IMR-90 (cell line): ENCODE results near the gene ETNK1. TPM values are rescaled to one million over a fixed set of nuclear protein-coding genes. Genes with fewer than 3 reads are reported as not detected.

ENCODE experiments used
- ATAC-seq: fragments of 200-7000 bp; cut with Tn5 transposase; 2 replicates; pipeline ENCODE4 v1.9.1; 2020; ENCODE audit warnings: low read depth, mild to moderate bottlenecking, moderate library complexity
- BruUV-seq: library from RNA; stranded (reverse); fragments of 400-500 nt; replicated peaks from 2 replicates; lab custom pipeline; 2021; lab: Mats Ljungman, UMichigan
- CTCF ChIA-PET: fragments of 300-600 bp; formaldehyde crosslinking; extraction: SDS; loops from one replicate; lab custom pipeline; 2021; ENCODE audit warnings: antibody characterized with exemption; lab: Yijun Ruan, JAX
- POLR2A ChIA-PET: fragments of 300-600 bp; sonication (Branson Sonifier 250); formaldehyde crosslinking; loops from one replicate; lab custom pipeline; 2022; ENCODE audit warnings: antibody characterized with exemption; ENCODE audit not compliant: unreplicated experiment; lab: Charles Lee
- DNase-seq: peaks from one replicate; pipeline ENCODE4 v3.0.0; 2013
- H2AFZ ChIP-seq: replicated peaks from 2 replicates; pipeline ENCODE3; 2013; ENCODE audit warnings: low read length, mild to moderate bottlenecking; ENCODE audit not compliant: poor library complexity
- H2AK5ac ChIP-seq: 2 replicates; pipeline ENCODE4 v1.6.1; 2013; ENCODE audit warnings: low read depth, low read length, inconsistent platforms
- H2AK9ac ChIP-seq: replicated peaks from 2 replicates; pipeline ENCODE3; 2013; ENCODE audit warnings: mild to moderate bottlenecking, low read depth, low read length, moderate library complexity; ENCODE audit not compliant: poor library complexity
- H2BK120ac ChIP-seq: 2 replicates; pipeline ENCODE4 v1.6.1; 2013; ENCODE audit warnings: low read depth, low read length, inconsistent platforms
- H2BK15ac ChIP-seq: 3 replicates; pipeline ENCODE4 v1.6.1; 2013; ENCODE audit warnings: low read depth, low read length, inconsistent platforms
- H2BK20ac ChIP-seq: 2 replicates; pipeline ENCODE4 v1.6.1; 2013; ENCODE audit warnings: low read depth, mild to moderate bottlenecking, inconsistent platforms, low read length, moderate library complexity
- H2BK5ac ChIP-seq: 2 replicates; pipeline ENCODE4 v1.6.1; 2013; ENCODE audit warnings: mild to moderate bottlenecking, low read depth, low read length, inconsistent platforms; ENCODE audit not compliant: poor library complexity, severe bottlenecking
- H3K14ac ChIP-seq: replicated peaks from 2 replicates; pipeline ENCODE4 v1.6.1; 2013; ENCODE audit warnings: low read depth, low read length, inconsistent platforms
- H3K18ac ChIP-seq: 2 replicates; pipeline ENCODE4 v1.6.1; 2013; ENCODE audit warnings: low read depth, low read length, control low read depth
- H3K23ac ChIP-seq: 2 replicates; pipeline ENCODE4 v1.6.1; 2013; ENCODE audit warnings: low read depth, low read length, inconsistent platforms
- H3K27ac ChIP-seq: 2 replicates; pipeline ENCODE4 v1.5.1; 2013; ENCODE audit warnings: mild to moderate bottlenecking, control low read depth, low read length; ENCODE audit not compliant: insufficient read depth
- H3K27me3 ChIP-seq: 2 replicates; pipeline ENCODE4 v1.6.1; 2013; ENCODE audit warnings: low read length; ENCODE audit not compliant: control insufficient read depth, insufficient read depth
- H3K36me3 ChIP-seq: 2 replicates; pipeline ENCODE4 v1.6.1; 2013; ENCODE audit warnings: low read length, mixed read lengths; ENCODE audit not compliant: control insufficient read depth, insufficient read depth
- H3K4ac ChIP-seq: 2 replicates; pipeline ENCODE4 v1.6.1; 2013; ENCODE audit warnings: low read depth, low read length, inconsistent platforms
- H3K4me1 ChIP-seq: 2 replicates; pipeline ENCODE4 v1.6.1; 2013; ENCODE audit warnings: low read length, mixed read lengths; ENCODE audit not compliant: control insufficient read depth, insufficient read depth
- H3K4me2 ChIP-seq: 2 replicates; pipeline ENCODE4 v1.6.1; 2013; ENCODE audit warnings: low read depth, mild to moderate bottlenecking, control low read depth, low read length, moderate library complexity
- H3K4me3 ChIP-seq: 2 replicates; pipeline ENCODE4 v1.5.1; 2013; ENCODE audit warnings: low read depth, mild to moderate bottlenecking, control low read depth, low read length, moderate library complexity; ENCODE audit not compliant: insufficient read depth
- H3K56ac ChIP-seq: 2 replicates; pipeline ENCODE4 v1.6.1; 2013; ENCODE audit warnings: low read length, inconsistent platforms; ENCODE audit not compliant: insufficient read depth; ENCODE audit errors: extremely low read depth
- H3K79me1 ChIP-seq, 2 experiments: 2 replicates each; pipeline ENCODE4 v1.6.1; 2013; ENCODE audit warnings: low read length in 2 of 2, inconsistent platforms in 1 of 2, low read depth in 1 of 2
- H3K9ac ChIP-seq: 2 replicates; pipeline ENCODE4 v1.6.1; 2013; ENCODE audit warnings: low read depth, low read length, control low read depth
- H3K9me1 ChIP-seq: 2 replicates; pipeline ENCODE4 v1.6.1; 2013; ENCODE audit warnings: low read length, inconsistent platforms; ENCODE audit not compliant: insufficient read depth
- H3K9me3 ChIP-seq: 2 replicates; pipeline ENCODE4 v1.6.1; 2013; ENCODE audit warnings: low read length; ENCODE audit not compliant: control insufficient read depth, insufficient read depth
- H4K20me1 ChIP-seq: 2 replicates; pipeline ENCODE4 v1.6.1; 2013; ENCODE audit warnings: low read length, inconsistent platforms; ENCODE audit not compliant: insufficient read depth
- H4K5ac ChIP-seq: 2 replicates; pipeline ENCODE4 v1.6.1; 2013; ENCODE audit warnings: mild to moderate bottlenecking, low read depth, low read length, control low read depth
- H4K8ac ChIP-seq, 2 experiments: 2 replicates each; pipeline ENCODE4 v1.6.1; 2013; ENCODE audit warnings: low read depth in 2 of 2, low read length in 2 of 2, control low read depth in 1 of 2, inconsistent platforms in 1 of 2
- H4K91ac ChIP-seq: 2 replicates; pipeline ENCODE4 v1.6.1; 2013; ENCODE audit warnings: low read depth, low read length, inconsistent platforms; ENCODE audit not compliant: insufficient read depth
- BHLHE40 ChIP-seq: fragments of 150-350 bp; IDR thresholded peaks from 2 replicates; pipeline ENCODE4 v1.6.1; 2016; ENCODE audit warnings: mild to moderate bottlenecking, low read depth, low read length
- CEBPB ChIP-seq: IDR thresholded peaks from 2 replicates; pipeline ENCODE4 v1.6.1; 2012; ENCODE audit warnings: low read depth, low read length, improper control_type of control experiment
- CHD1 ChIP-seq: IDR thresholded peaks from 2 replicates; pipeline ENCODE4 v1.6.1; 2012; ENCODE audit warnings: low read depth, low read length, improper control_type of control experiment
- MAFK ChIP-seq: IDR thresholded peaks from 2 replicates; pipeline ENCODE4 v1.6.1; 2012; ENCODE audit warnings: low read depth, low read length, improper control_type of control experiment
- NFE2L2 ChIP-seq: fragments of 150-350 bp; IDR thresholded peaks from 2 replicates; pipeline ENCODE4 v1.6.1; 2016; ENCODE audit warnings: low read depth, mild to moderate bottlenecking, low read length
- RAD21 ChIP-seq: IDR thresholded peaks from 2 replicates; pipeline ENCODE4 v1.6.1; 2012; ENCODE audit warnings: low read length, improper control_type of control experiment
- RCOR1 ChIP-seq: IDR thresholded peaks from 2 replicates; pipeline ENCODE4 v1.6.1; 2012; ENCODE audit warnings: mild to moderate bottlenecking, low read length, improper control_type of control experiment; ENCODE audit not compliant: insufficient replicate concordance
- WGBS, 2 experiments: methylation state at CpG; one replicate each; pipeline versions ENCODE4 v1.1.5 to v1.1.7; 2013; ENCODE audit warnings: missing lambda C conversion rate in 2 of 2; ENCODE audit not compliant: insufficient read length in 1 of 2; ENCODE audit errors: extremely low coverage in 2 of 2; 5-methylcytosine and 5-hydroxymethylcytosine counted together
- dilution Hi-C: fragments of 300-500 bp; cut with HindIII; formaldehyde crosslinking; loops from one replicate; pipeline ENCODE4 v1.14.3; 2018; ENCODE audit warnings: low sequenced_read_pairs; ENCODE audit not compliant: unreplicated experiment
- in situ Hi-C: fragments of 300-500 bp; cut with MboI; formaldehyde crosslinking; loops from 3 replicates; pipeline ENCODE4 v1.14.3; 2019; ENCODE audit warnings: low sequenced_read_pairs, inconsistent platforms, mixed read lengths
- intact Hi-C: fragments of 100-400 bp; cut with micrococcal nuclease; formaldehyde crosslinking; loops from 2 replicates; pipeline ENCODE4 v1.10.0; 2022
- polyA plus RNA-seq, 3 experiments: library from polyadenylated mRNA; depleted of rRNA; stranded (reverse); fragments of >200 nt; gene quantifications; 2 replicates each; pipeline ENCODE4 v1.2.3, GENCODE V29; 2012; ENCODE audit warnings: low replicate concordance in 1 of 3
- total RNA-seq: library from RNA; depleted of rRNA; stranded (reverse); fragments of >200 nt; gene quantifications from 2 replicates; pipeline ENCODE4 v1.2.3, GENCODE V29; 2012
- TF ChIP-seq, protein P1 (sequence below): fragments of 150-350 bp; IDR thresholded peaks from 2 replicates; pipeline ENCODE4 v1.6.1; 2017; ENCODE audit warnings: mild to moderate bottlenecking, antibody characterized with exemption, low read length, low read depth

The ETNK1 gene
- total and polyA plus RNA-seq, 2 of the 4 experiments (the other 2 are of a cell fraction) = 12.8 to 33.3 TPM

- Histone ChIP-seq H2BK5ac (no peak overlapping the region), H3K36me3 (peaks cover 2% of the 10 kb centered on the region; the same call in 1 of the 2 replicates), H3K4ac (no peak overlapping the region), H3K9me3 (no peaks in the 10 kb centered on the region), H2BK15ac (no peak overlapping the region), H3K14ac (no peak overlapping the region), H4K91ac (no peak overlapping the region), H3K4me3 (no peak overlapping the region), H3K56ac (no peak overlapping the region), H2AK5ac (no peak overlapping the region), H3K4me1 (no peaks in the 10 kb centered on the region; the same call in 1 of the 2 replicates), H2BK120ac (no peak overlapping the region), H2AFZ (no peak overlapping the region), H4K5ac (no peak overlapping the region), H2AK9ac (no peak overlapping the region), H3K18ac (no peak overlapping the region), H2BK20ac (no peak overlapping the region), H4K20me1 (peaks cover 4% of the 10 kb centered on the region; the same call in 1 of the 2 replicates), H3K27me3 (no peaks in the 10 kb centered on the region), H3K9me1 (no peaks in the 10 kb centered on the region), H3K79me1 (peaks cover 6 to 11% of the 10 kb centered on the region in 2 experiments; a peak in 3 of 4 replicates), H3K4me2 (no peak overlapping the region), H3K23ac (no peak overlapping the region), H3K9ac (no peak overlapping the region), H3K27ac (no peak overlapping the region), H4K8ac (no peak overlapping the region)
- no peak for ATAC-seq
- dilution Hi-C loops = no loop called here
- no TSS peak for BruUV-seq
- no peak for DNase-seq
- ChIA-PET CTCF (no interaction called here), POLR2A (interaction anchor here (0.6 kb wide), 1 partner anchor 180 kb away, joined by 3 read pairs; no protein-coding TSS in a partner anchor)
- in situ Hi-C loops = no loop called here
- intact Hi-C loops = no loop called here
- WGBS, 2 experiments = no CpG with 5 or more reads among the region's 3 CpGs
- TF ChIP-seq RAD21 (no peak), CHD1 (no peak), BHLHE40 (no peak), RCOR1 (no peak), CEBPB (no peak), NFE2L2 (no peak), MAFK (no peak)
- TF ChIP-seq, protein P1, sequence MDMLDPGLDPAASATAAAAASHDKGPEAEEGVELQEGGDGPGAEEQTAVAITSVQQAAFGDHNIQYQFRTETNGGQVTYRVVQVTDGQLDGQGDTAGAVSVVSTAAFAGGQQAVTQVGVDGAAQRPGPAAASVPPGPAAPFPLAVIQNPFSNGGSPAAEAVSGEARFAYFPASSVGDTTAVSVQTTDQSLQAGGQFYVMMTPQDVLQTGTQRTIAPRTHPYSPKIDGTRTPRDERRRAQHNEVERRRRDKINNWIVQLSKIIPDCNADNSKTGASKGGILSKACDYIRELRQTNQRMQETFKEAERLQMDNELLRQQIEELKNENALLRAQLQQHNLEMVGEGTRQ = no peak
Observed at GRCh38 chr12:22648668-22649067, 23.7 kb downstream of the ETNK1 start.
